ENCODE results near the gene ZNF609.

The ZNF609 gene

DNA sequence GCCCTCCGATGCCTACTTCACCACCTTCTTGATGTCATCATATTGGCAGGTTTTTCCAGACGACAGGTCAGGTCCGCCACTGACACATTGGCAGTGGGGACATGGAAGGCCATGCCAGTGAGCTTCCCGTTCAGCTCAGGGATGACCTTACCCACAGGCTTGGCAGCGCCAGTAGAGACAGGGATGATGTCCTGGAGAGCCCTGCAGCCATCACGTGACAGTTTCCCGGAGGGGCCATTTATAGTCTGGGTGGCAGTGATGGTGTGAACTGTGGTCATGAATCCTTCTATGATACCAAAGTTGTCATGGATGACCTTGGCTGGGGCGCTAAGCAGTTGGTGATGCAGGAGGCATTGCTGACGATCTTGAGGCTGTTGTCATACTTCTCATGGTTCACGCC, 68.5 kb downstream of the ZNF609 start:
- Histone ChIP-seq H3K36me3 (ENCODE audit: low read depth) (peaks cover 15% of the 10 kb centered on the region), H3K4me1 (ENCODE audit: insufficient read depth, poor library complexity, severe bottlenecking) (peaks cover 6% of the 10 kb centered on the region), H3K27me3 (ENCODE audit: insufficient read depth, poor library complexity, severe bottlenecking) (no peaks in the 10 kb centered on the region), H3K9me3 (ENCODE audit: severe bottlenecking) (no peaks in the 10 kb centered on the region), H3K4me3 (ENCODE audit: severe bottlenecking) (no peak overlapping the region), H3K27ac (ENCODE audit: poor library complexity, severe bottlenecking) (no peak overlapping the region)
- DNase-seq (ENCODE audit: low spot score) (no peak), ATAC-seq (ENCODE audit: low read depth) (no peak)
- TF ChIP-seq, protein P1, sequence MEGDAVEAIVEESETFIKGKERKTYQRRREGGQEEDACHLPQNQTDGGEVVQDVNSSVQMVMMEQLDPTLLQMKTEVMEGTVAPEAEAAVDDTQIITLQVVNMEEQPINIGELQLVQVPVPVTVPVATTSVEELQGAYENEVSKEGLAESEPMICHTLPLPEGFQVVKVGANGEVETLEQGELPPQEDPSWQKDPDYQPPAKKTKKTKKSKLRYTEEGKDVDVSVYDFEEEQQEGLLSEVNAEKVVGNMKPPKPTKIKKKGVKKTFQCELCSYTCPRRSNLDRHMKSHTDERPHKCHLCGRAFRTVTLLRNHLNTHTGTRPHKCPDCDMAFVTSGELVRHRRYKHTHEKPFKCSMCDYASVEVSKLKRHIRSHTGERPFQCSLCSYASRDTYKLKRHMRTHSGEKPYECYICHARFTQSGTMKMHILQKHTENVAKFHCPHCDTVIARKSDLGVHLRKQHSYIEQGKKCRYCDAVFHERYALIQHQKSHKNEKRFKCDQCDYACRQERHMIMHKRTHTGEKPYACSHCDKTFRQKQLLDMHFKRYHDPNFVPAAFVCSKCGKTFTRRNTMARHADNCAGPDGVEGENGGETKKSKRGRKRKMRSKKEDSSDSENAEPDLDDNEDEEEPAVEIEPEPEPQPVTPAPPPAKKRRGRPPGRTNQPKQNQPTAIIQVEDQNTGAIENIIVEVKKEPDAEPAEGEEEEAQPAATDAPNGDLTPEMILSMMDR (IDR thresholded peaks at IDR 0.05; ENCODE audit: poor library complexity, severe bottlenecking): no peak

DNA sequence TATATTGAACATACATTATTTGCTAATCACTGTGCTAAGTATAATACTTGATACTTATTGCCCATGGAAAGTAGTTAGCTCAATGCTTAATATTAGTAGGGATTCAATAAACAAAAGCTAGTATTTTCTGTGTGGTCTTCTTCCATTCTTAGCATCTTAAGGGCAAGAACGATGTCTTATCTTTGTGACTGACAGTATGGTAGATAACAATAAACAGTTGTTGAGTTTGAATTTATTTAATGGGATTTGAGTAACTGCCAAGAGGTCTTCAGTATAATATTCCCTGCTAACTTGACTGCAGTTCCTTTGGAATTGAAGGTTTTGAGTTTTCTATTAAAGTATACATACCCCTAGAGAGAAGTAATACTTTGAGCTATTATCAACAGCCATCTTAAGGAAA, 70.1 kb downstream of the ZNF609 start:
- no peak overlapping the region for H3K27ac ChIP-seq (ENCODE audit: poor library complexity, severe bottlenecking)
- TF ChIP-seq, protein P1 (IDR thresholded peaks at IDR 0.05; ENCODE audit: poor library complexity, severe bottlenecking): no peak

DNA sequence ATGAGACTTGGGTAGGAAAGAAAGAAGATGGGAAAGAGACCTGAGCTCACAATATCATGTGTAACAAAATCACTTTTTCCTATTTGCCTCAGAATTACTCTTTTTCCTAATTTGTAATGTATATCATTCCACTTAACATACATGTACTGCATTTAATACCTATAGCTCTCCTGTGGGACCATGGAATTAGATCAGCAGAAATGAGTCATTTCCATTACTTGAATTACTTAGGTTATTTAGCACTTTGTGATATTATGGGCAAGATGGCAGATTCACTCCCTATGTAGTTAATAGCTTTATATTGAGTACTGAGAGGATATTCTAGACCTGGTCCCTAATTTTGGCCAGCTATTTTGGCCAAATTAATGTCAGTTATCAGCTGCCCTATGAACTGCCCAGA, 70.5 kb downstream of the ZNF609 start:
- peaks cover 10% of the 10 kb centered on the region for H3K4me1 ChIP-seq (ENCODE audit: insufficient read depth, poor library complexity, severe bottlenecking)
- peaks cover 15% of the 10 kb centered on the region for H3K36me3 ChIP-seq (ENCODE audit: low read depth)
- no peaks in the 10 kb centered on the region for H3K27me3 ChIP-seq (ENCODE audit: insufficient read depth, poor library complexity, severe bottlenecking)
- H3K27ac ChIP-seq (ENCODE audit: poor library complexity, severe bottlenecking): no peak overlapping the region
- ATAC-seq (ENCODE audit: low read depth) (no peak), DNase-seq (ENCODE audit: low spot score) (no peak)
- no peak overlapping the region for H3K4me3 ChIP-seq (ENCODE audit: severe bottlenecking)
- TF ChIP-seq, protein P1 (IDR thresholded peaks at IDR 0.05; ENCODE audit: poor library complexity, severe bottlenecking): no peak
- no peaks in the 10 kb centered on the region for H3K9me3 ChIP-seq (ENCODE audit: severe bottlenecking)

More for the DNA sequence above, 70.1 kb downstream of the ZNF609 start:
- H3K27me3 ChIP-seq (ENCODE audit: insufficient read depth, poor library complexity, severe bottlenecking): no peaks in the 10 kb centered on the region
- H3K4me1 ChIP-seq (ENCODE audit: insufficient read depth, poor library complexity, severe bottlenecking): peaks cover 5% of the 10 kb centered on the region
- no peak for DNase-seq (ENCODE audit: low spot score)
- H3K9me3 ChIP-seq (ENCODE audit: severe bottlenecking): no peaks in the 10 kb centered on the region
- no peak overlapping the region for H3K4me3 ChIP-seq (ENCODE audit: severe bottlenecking)
- ATAC-seq (ENCODE audit: low read depth): no peak
- peaks cover 15% of the 10 kb centered on the region for H3K36me3 ChIP-seq (ENCODE audit: low read depth)

DNA sequence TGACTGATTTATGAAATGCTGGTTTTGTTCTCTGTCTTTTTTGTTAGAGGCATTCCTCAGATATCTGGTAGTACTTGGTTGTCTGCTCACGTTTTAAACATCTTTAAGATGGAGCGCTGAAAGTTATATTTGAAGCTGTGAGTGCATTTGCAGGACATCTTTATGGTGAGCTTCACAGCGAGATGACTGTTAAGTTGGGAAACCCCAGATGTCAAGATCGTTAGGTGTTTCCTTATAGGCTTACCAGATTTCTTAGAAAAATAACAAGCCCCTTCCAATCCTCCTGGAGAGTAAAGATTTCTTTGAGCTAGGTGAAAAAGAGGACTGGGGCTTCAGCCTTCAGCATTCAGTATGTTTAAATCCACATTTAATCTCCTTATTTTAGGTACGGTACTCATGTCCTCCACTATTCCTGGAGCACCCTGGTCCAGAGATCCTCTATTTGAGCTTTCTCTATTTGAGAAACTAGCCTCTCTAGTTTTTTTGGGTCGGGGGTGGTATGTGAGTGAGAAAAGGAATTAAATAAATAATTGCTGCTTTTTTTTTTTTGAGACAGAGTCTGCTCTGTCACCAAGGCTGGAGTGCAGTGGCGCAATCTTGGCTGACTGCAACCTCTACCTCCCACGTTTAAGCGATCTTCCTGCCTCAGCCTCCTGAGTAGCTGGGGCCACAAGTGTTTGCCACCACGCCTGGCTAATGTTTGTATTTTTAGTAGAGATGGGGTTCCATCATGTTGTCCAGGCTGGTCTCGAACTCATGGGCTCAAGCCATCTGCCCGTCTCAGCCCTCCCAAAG, 72.3 kb downstream of the ZNF609 start:
- peaks cover 15% of the 10 kb centered on the region for H3K36me3 ChIP-seq (ENCODE audit: low read depth)
- no peaks in the 10 kb centered on the region for H3K27me3 ChIP-seq (ENCODE audit: insufficient read depth, poor library complexity, severe bottlenecking)
- TF ChIP-seq, protein P1 (IDR thresholded peaks at IDR 0.05; ENCODE audit: poor library complexity, severe bottlenecking): no peak
- ATAC-seq (ENCODE audit: low read depth) (no peak), DNase-seq (ENCODE audit: low spot score) (no peak)
- H3K4me1 ChIP-seq (ENCODE audit: insufficient read depth, poor library complexity, severe bottlenecking): peaks cover 17% of the 10 kb centered on the region
- no peak overlapping the region for H3K27ac ChIP-seq (ENCODE audit: poor library complexity, severe bottlenecking)
- no peaks in the 10 kb centered on the region for H3K9me3 ChIP-seq (ENCODE audit: severe bottlenecking)
- no peak overlapping the region for H3K4me3 ChIP-seq (ENCODE audit: severe bottlenecking)
